ENCODE results near the gene PEX14.

Gene PEX14

DNA sequence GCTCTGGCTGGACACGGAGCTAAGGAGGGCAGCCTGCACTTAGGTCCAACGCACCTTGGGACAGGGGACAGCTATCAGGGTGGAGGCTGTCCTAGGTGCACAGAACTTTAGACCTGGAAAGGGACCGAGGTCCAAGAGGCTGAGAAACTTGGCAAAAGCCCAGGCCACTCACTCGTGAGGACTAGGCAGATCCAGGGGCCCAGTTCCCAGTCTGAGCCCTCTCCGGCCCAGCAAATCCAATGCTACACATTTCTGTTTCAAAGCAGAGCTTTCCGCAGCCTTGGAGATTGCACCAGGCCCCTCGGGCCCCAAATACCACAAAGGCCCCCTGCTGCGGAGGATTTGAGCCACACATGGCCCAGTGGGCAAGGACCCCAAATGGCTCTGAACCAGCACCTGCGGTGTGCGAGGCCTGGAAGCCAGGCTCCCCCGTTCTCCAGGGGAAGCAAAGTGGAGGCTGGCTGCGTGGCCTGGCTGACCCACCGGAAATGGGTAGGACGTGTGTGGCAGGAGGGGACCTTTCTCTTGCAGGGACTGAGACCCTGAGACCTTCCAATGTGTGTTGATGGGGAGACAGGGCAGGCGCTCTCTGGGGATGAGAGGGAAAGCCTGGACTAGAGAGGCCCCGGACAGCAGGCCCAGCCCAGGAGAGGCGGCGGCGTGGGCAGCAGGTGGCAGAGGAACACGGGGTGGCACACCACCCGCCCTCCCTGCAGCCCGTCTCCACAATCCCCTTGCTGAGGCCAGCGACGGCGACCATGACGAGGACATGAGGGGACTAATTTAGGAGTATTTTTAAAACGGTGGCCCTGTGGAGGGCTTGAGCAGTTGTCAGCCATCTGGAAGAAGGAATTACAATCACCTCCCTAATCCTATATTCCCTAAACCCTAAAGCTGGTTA, 203.0 kb downstream of the PEX14 start:
- Histone ChIP-seq H3K9ac (ENCODE audit: low read depth in 1 of 2, low read length in 2 of 2) (peak overlapping the region; percentile 39 to 48), H3K4me1 (ENCODE audit: control insufficient read depth in 1 of 2, insufficient read depth in 2 of 2, low read length in 2 of 2) (peaks cover 59% of the 10 kb centered on the region in 2 donors), H3K27me3 (ENCODE audit: control insufficient read depth in 1 of 2, insufficient read depth in 2 of 2, low read length in 2 of 2) (no peaks in the 10 kb centered on the region), H3K9me3 (ENCODE audit: control insufficient read depth in 1 of 2, low read length in 2 of 2) (no peaks in the 10 kb centered on the region), H3K36me3 (ENCODE audit: control insufficient read depth in 1 of 2, insufficient read depth in 2 of 2, low read length in 2 of 2) (no peaks in the 10 kb centered on the region), H3K4me3 (ENCODE audit: low read depth in 1 of 2, low read length in 2 of 2) (peak overlapping the region; percentile 43 to 48), H3K27ac (ENCODE audit: low read depth, low read length) (peak overlapping the region; percentile 42)

GRCh38 chr1:10678402-10678801, 203.7 kb downstream of the PEX14 start:
- no peak overlapping the region for H3K27ac ChIP-seq (ENCODE audit: low read depth, low read length)
- peaks cover 0 to under 1% of the 10 kb centered on the region in 2 donors for H3K36me3 ChIP-seq (ENCODE audit: control insufficient read depth in 1 of 2, insufficient read depth in 2 of 2, low read length in 2 of 2)
- no peaks in the 10 kb centered on the region for H3K9me3 ChIP-seq (ENCODE audit: control insufficient read depth in 1 of 2, low read length in 2 of 2)
- H3K9ac ChIP-seq (ENCODE audit: low read depth in 1 of 2, low read length in 2 of 2): no peak overlapping the region
- no peaks in the 10 kb centered on the region for H3K27me3 ChIP-seq (ENCODE audit: control insufficient read depth in 1 of 2, insufficient read depth in 2 of 2, low read length in 2 of 2)
- H3K4me3 ChIP-seq (ENCODE audit: low read depth in 1 of 2, low read length in 2 of 2): no peak overlapping the region
- H3K4me1 ChIP-seq (ENCODE audit: control insufficient read depth in 1 of 2, insufficient read depth in 2 of 2, low read length in 2 of 2): peaks cover 65 to 66% of the 10 kb centered on the region in 2 donors

- no peak overlapping the region for H3K4me3 ChIP-seq (ENCODE audit: low read depth in 1 of 2, low read length in 2 of 2)
- H3K9ac ChIP-seq (ENCODE audit: low read depth in 1 of 2, low read length in 2 of 2): no peak overlapping the region
- peaks cover 69 to 70% of the 10 kb centered on the region in 2 donors for H3K4me1 ChIP-seq (ENCODE audit: control insufficient read depth in 1 of 2, insufficient read depth in 2 of 2, low read length in 2 of 2)
Observed at GRCh38 chr1:10678852-10679251, 204.1 kb downstream of the PEX14 start.

DNA sequence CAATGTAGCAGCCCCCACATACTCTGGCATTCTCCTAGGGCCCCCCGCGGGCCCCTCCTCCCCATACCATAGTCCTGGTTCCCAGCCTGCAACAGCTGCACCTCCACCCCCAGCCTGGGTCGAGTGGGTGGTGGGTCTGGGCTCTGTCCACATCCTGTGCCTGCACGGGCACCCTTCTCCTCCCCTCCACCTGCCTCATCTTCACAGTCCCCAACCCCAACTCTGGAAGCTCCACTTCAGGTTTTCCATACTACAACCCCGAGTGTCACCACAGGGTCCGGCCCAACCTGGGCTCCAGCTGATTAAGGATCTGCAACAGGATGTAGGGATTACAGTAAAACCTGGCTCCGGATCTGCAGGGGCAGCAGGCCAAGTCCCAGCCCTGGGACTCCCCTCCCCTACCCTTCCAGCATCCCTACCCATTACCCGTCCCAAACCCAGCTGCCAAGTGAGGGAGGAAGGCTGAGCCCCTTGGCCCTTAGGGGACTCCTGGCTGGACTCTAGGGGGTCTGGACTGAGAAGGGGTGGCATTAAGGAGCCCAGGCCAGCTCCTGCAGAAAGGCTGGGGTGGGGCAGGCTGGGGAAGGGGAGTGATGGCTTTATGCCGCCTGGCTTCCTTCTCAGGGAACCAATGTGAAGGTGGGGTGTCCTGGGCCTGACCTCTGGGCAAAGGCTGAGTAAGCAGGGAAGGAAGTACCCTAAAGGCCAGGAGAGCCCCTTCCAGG, 204.9 kb downstream of the PEX14 start:
- peaks cover 70 to 71% of the 10 kb centered on the region in 2 donors for H3K4me1 ChIP-seq (ENCODE audit: control insufficient read depth in 1 of 2, insufficient read depth in 2 of 2, low read length in 2 of 2)
- H3K27me3 ChIP-seq (ENCODE audit: control insufficient read depth in 1 of 2, insufficient read depth in 2 of 2, low read length in 2 of 2): no peaks in the 10 kb centered on the region
- peak overlapping the region; percentile 25 for H3K27ac ChIP-seq (ENCODE audit: low read depth, low read length)
- peaks cover 0 to 4% of the 10 kb centered on the region in 2 donors for H3K36me3 ChIP-seq (ENCODE audit: control insufficient read depth in 1 of 2, insufficient read depth in 2 of 2, low read length in 2 of 2)
- no peak overlapping the region for H3K9ac ChIP-seq (ENCODE audit: low read depth in 1 of 2, low read length in 2 of 2)
- H3K9me3 ChIP-seq (ENCODE audit: control insufficient read depth in 1 of 2, low read length in 2 of 2): no peaks in the 10 kb centered on the region
- no peak overlapping the region for H3K4me3 ChIP-seq (ENCODE audit: low read depth in 1 of 2, low read length in 2 of 2)

More at GRCh38 chr1:10678852-10679251, 204.1 kb downstream of the PEX14 start:
- Histone ChIP-seq H3K27me3 (ENCODE audit: control insufficient read depth in 1 of 2, insufficient read depth in 2 of 2, low read length in 2 of 2) (no peaks in the 10 kb centered on the region), H3K36me3 (ENCODE audit: control insufficient read depth in 1 of 2, insufficient read depth in 2 of 2, low read length in 2 of 2) (peaks cover 0 to 4% of the 10 kb centered on the region in 2 donors), H3K9me3 (ENCODE audit: control insufficient read depth in 1 of 2, low read length in 2 of 2) (no peaks in the 10 kb centered on the region), H3K27ac (ENCODE audit: low read depth, low read length) (no peak overlapping the region)
